ENCODE data around the gene NEURL1. TPM values are rescaled to one million over a fixed set of nuclear protein-coding genes. Genes with fewer than 3 reads are reported as not detected.

Gene NEURL1
- total RNA-seq, 3 donors from 2014 or later (not counting 1 experiment from before 2014, with no cell fraction given): 0.95 to 8.5 (median 1.5) TPM

DNA sequence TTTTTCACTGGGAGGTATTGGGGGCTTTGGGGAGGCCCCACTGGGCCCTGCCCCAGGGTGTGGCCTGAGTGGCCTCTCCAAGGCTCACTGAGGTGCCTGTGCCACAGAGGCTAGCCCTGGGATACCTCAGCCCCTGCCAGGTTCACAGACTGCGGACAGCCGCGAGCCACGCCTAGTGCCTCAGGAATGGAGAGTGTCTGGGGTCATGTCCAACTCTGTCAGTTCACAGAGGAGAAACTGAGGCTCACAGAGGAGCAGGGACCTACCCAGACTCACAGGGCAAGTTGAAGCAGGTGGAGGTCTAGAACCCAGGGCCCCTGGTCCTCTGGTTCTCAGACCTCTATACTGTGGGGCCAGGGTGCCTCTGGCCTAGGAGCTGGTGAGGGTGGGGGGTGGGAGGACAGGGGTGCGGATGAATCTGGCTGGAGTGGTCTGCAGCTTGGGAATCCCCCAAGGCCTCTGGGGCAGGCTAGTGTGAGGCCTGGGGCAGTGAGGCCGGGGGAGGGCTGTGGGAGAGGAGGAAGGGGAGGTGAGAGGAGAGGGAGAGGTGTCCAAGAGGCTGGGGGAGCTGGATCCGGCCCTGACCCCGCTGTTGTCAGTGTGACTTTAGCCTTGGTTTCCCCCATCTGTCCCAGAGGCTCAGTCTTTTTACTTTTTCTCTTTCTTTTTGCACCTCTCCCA is 20.0 kb downstream of the NEURL1 start:
- DNase-seq: no peak
- Histone ChIP-seq H3K27me3 (ENCODE audit: control insufficient read depth, insufficient read depth, low read length) (no peaks in the 10 kb centered on the region), H3K4me1 (ENCODE audit: control insufficient read depth, insufficient read depth, low read length) (no peaks in the 10 kb centered on the region), H3K4me3 (ENCODE audit: low read length) (no peak overlapping the region), H3K27ac (ENCODE audit: low read length) (no peak overlapping the region), H3K36me3 (ENCODE audit: control insufficient read depth, insufficient read depth, low read length) (no peaks in the 10 kb centered on the region), H3K9me3 (ENCODE audit: control insufficient read depth, insufficient read depth, low read length) (no peaks in the 10 kb centered on the region)
- no peaks in the 10 kb centered on the region for H3K9me3 Mint-ChIP-seq
- no peak for ATAC-seq
- peaks cover 5% of the 10 kb centered on the region in 2 donors for H3K4me1 Mint-ChIP-seq
- peaks cover 0 to 2% of the 10 kb centered on the region in 2 donors for H3K27me3 Mint-ChIP-seq (ENCODE audit: low read depth in 2 of 2)
- no peak overlapping the region for H3K27ac Mint-ChIP-seq
- TF ChIP-seq, protein P1, sequence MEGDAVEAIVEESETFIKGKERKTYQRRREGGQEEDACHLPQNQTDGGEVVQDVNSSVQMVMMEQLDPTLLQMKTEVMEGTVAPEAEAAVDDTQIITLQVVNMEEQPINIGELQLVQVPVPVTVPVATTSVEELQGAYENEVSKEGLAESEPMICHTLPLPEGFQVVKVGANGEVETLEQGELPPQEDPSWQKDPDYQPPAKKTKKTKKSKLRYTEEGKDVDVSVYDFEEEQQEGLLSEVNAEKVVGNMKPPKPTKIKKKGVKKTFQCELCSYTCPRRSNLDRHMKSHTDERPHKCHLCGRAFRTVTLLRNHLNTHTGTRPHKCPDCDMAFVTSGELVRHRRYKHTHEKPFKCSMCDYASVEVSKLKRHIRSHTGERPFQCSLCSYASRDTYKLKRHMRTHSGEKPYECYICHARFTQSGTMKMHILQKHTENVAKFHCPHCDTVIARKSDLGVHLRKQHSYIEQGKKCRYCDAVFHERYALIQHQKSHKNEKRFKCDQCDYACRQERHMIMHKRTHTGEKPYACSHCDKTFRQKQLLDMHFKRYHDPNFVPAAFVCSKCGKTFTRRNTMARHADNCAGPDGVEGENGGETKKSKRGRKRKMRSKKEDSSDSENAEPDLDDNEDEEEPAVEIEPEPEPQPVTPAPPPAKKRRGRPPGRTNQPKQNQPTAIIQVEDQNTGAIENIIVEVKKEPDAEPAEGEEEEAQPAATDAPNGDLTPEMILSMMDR (IDR thresholded peaks at IDR 0.05): no peak
- intact Hi-C loops (cut with micrococcal nuclease): no loop called here
- 85% methylated on average over 7 of the region's 8 CpGs for WGBS (ENCODE audit: insufficient coverage)
- H3K4me3 Mint-ChIP-seq: no peak overlapping the region
- no peaks in the 10 kb centered on the region for H3K36me3 Mint-ChIP-seq

- Histone ChIP-seq H3K4me1 (ENCODE audit: control insufficient read depth, insufficient read depth, low read length) (no peaks in the 10 kb centered on the region), H3K9me3 (ENCODE audit: control insufficient read depth, insufficient read depth, low read length) (no peaks in the 10 kb centered on the region), H3K27me3 (ENCODE audit: control insufficient read depth, insufficient read depth, low read length) (no peaks in the 10 kb centered on the region), H3K27ac (ENCODE audit: low read length) (no peak overlapping the region), H3K36me3 (ENCODE audit: control insufficient read depth, insufficient read depth, low read length) (no peaks in the 10 kb centered on the region), H3K4me3 (ENCODE audit: low read length) (no peak overlapping the region)
- intact Hi-C loops (cut with micrococcal nuclease): no loop called here
- ATAC-seq (no peak), DNase-seq (no peak)
- Mint-ChIP-seq H3K4me1 (peaks cover 5% of the 10 kb centered on the region in 2 donors), H3K27ac (no peak overlapping the region), H3K4me3 (no peak overlapping the region), H3K36me3 (no peaks in the 10 kb centered on the region), H3K9me3 (no peaks in the 10 kb centered on the region), H3K27me3 (ENCODE audit: low read depth in 2 of 2) (peaks cover 0 to 2% of the 10 kb centered on the region in 2 donors)
- TF ChIP-seq, protein P1 (IDR thresholded peaks at IDR 0.05): no peak
- 92% methylated on average over 5 of the region's 5 CpGs for WGBS (ENCODE audit: insufficient coverage)
Observed at GRCh38 chr10:103514244-103514643, 20.7 kb downstream of the NEURL1 start.

- intact Hi-C loops (cut with micrococcal nuclease): no loop called here
- no peak for ATAC-seq
- DNase-seq: no peak
- TF ChIP-seq, protein P1 (IDR thresholded peaks at IDR 0.05): no peak
- peaks cover 5% of the 10 kb centered on the region in 2 donors for H3K4me1 Mint-ChIP-seq
- Histone ChIP-seq H3K4me3 (ENCODE audit: low read length) (no peak overlapping the region), H3K27me3 (ENCODE audit: control insufficient read depth, insufficient read depth, low read length) (no peaks in the 10 kb centered on the region), H3K36me3 (ENCODE audit: control insufficient read depth, insufficient read depth, low read length) (no peaks in the 10 kb centered on the region), H3K4me1 (ENCODE audit: control insufficient read depth, insufficient read depth, low read length) (no peaks in the 10 kb centered on the region), H3K9me3 (ENCODE audit: control insufficient read depth, insufficient read depth, low read length) (no peaks in the 10 kb centered on the region), H3K27ac (ENCODE audit: low read length) (no peak overlapping the region)
- H3K36me3 Mint-ChIP-seq: no peaks in the 10 kb centered on the region
- H3K9me3 Mint-ChIP-seq: no peaks in the 10 kb centered on the region
- peaks cover 7 to 14% of the 10 kb centered on the region in 2 donors for H3K27me3 Mint-ChIP-seq (ENCODE audit: low read depth in 2 of 2)
- H3K4me3 Mint-ChIP-seq: no peak overlapping the region
- WGBS (ENCODE audit: insufficient coverage): 98% methylated on average over 5 of the region's 5 CpGs
- no peak overlapping the region for H3K27ac Mint-ChIP-seq
Observed at GRCh38 chr10:103517234-103518085, 24.0 kb downstream of the NEURL1 start.

Data from natural killer cell (primary cell).